PFSK-1 (cell line): ENCODE results near the gene KPNA5.

ENCODE experiments used
- FOXP2 ChIP-seq: optimal IDR thresholded peaks from 2 replicates; pipeline ENCODE3; 2011; ENCODE audit warnings: borderline replicate concordance, control low read depth, inconsistent platforms; ENCODE audit not compliant: insufficient read depth; ENCODE audit errors: extremely low read length, extremely low read depth
- POLR2AphosphoS5 ChIP-seq: IDR thresholded peaks from 2 replicates; pipeline ENCODE4 v1.6.1; 2012; ENCODE audit warnings: low read depth, mild to moderate bottlenecking, control low read depth, low read length, moderate library complexity
- SIN3A ChIP-seq: IDR thresholded peaks from 2 replicates; pipeline ENCODE4 v1.6.1; 2012; ENCODE audit warnings: mild to moderate bottlenecking, low read length, moderate library complexity, borderline replicate concordance; ENCODE audit not compliant: insufficient read depth
- TAF1 ChIP-seq: IDR thresholded peaks from 2 replicates; pipeline ENCODE4 v1.6.1; 2012; ENCODE audit warnings: low read length, control low read depth, borderline replicate concordance; ENCODE audit not compliant: insufficient read depth
- TF ChIP-seq, protein P1 (sequence below), 2 experiments: IDR thresholded peaks; 2 replicates each; pipeline versions ENCODE4 v1.6.1 to v1.8.0; 2011 to 2012; ENCODE audit warnings: low read depth in 2 of 2, low read length in 2 of 2, control low read depth in 1 of 2, inconsistent platforms in 1 of 2, mild to moderate bottlenecking in 1 of 2, moderate library complexity in 1 of 2; ENCODE audit not compliant: insufficient read depth in 1 of 2

Gene KPNA5

DNA sequence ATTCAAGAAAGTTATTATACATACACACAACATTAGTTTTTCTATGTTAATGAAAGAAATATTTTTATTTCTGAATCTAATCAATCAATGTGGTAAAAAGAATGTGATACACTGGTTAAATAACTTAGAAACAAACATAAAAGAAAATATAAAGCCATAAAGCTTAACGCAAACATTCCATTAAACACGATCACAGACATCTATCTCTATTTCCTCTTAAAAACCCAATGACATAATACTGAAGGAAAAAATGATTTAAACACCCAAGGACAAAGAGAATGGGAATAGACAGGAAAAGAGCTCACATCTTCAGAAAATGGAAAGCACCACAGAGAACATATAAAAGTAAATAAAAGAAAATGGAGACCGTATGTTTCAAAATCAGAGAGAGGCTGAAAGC, 31.9 kb upstream of the KPNA5 start:
- no peak for TF ChIP-seq TAF1
- no peak for TF ChIP-seq POLR2AphosphoS5
- TF ChIP-seq SIN3A: no peak
- no peak for TF ChIP-seq FOXP2

DNA sequence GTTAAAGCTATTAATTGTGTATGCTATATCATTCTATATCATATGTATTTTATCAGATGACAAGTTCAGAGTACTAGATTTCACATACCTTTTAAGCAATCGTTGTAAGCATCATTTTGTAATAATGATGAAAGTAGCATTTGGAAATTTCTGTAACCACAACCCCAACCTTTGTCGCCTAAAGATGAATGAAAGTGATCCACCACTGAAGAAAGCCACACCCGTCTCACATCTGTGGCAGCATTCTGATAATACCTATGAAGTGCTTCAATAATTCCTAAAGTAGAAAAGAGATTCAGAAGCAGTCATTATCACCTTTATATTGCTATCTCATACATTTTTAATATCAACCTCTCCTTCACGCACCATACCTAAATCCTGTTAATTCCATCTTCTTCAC, 29.1 kb upstream of the KPNA5 start:
- TF ChIP-seq FOXP2 (no peak), POLR2AphosphoS5 (no peak), TAF1 (no peak)
- TF ChIP-seq, protein P1, sequence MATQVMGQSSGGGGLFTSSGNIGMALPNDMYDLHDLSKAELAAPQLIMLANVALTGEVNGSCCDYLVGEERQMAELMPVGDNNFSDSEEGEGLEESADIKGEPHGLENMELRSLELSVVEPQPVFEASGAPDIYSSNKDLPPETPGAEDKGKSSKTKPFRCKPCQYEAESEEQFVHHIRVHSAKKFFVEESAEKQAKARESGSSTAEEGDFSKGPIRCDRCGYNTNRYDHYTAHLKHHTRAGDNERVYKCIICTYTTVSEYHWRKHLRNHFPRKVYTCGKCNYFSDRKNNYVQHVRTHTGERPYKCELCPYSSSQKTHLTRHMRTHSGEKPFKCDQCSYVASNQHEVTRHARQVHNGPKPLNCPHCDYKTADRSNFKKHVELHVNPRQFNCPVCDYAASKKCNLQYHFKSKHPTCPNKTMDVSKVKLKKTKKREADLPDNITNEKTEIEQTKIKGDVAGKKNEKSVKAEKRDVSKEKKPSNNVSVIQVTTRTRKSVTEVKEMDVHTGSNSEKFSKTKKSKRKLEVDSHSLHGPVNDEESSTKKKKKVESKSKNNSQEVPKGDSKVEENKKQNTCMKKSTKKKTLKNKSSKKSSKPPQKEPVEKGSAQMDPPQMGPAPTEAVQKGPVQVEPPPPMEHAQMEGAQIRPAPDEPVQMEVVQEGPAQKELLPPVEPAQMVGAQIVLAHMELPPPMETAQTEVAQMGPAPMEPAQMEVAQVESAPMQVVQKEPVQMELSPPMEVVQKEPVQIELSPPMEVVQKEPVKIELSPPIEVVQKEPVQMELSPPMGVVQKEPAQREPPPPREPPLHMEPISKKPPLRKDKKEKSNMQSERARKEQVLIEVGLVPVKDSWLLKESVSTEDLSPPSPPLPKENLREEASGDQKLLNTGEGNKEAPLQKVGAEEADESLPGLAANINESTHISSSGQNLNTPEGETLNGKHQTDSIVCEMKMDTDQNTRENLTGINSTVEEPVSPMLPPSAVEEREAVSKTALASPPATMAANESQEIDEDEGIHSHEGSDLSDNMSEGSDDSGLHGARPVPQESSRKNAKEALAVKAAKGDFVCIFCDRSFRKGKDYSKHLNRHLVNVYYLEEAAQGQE (IDR thresholded peaks at IDR 0.05; ENCODE audit: insufficient read depth in 1 of 2, low read depth in 2 of 2, low read length in 2 of 2): no peak

DNA sequence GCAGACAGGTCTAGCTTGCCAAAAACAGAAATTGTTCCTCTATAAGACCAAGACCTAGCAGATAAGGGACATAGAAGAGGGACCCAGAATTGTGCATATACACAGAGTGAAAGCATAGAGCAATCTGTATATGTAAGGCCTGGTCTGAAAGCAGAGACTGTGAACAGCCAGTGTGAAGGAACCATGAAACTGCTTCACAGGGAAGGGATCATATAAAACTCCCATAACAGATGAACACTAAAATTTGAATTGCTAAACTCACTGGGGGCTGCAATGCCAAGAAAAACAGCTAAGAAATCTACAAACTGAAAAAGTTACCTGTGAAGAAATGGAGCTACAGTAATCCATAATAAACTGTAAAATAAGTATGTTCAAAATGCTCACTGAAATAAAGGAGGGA, 19.4 kb upstream of the KPNA5 start:
- TF ChIP-seq TAF1 (no peak), POLR2AphosphoS5 (no peak), FOXP2 (no peak), SIN3A (no peak)
- TF ChIP-seq, protein P1 (IDR thresholded peaks at IDR 0.05; ENCODE audit: insufficient read depth in 1 of 2, low read depth in 2 of 2, low read length in 2 of 2): no peak

DNA sequence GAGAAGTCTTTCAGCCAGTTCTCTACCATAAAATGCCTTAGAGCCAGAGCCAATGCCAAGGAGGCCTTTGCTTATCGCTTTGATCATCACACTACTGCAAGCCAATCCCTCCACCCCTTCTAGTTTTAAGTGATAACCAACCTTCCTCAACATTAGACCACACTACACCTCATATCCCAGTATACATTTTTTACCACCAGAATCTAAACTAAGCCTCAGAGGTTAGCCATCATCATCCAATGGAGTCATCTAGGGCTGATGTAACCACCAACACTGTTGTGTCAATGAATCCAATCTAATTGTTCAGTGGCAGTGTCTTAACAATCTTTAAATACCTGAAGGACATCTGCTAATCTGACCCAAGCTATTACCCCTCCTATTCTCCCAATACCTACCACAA, 18.8 kb upstream of the KPNA5 start:
- TF ChIP-seq TAF1 (no peak), POLR2AphosphoS5 (no peak), SIN3A (no peak), FOXP2 (no peak)
- TF ChIP-seq, protein P1 (IDR thresholded peaks at IDR 0.05; ENCODE audit: insufficient read depth in 1 of 2, low read depth in 2 of 2, low read length in 2 of 2): no peak

DNA sequence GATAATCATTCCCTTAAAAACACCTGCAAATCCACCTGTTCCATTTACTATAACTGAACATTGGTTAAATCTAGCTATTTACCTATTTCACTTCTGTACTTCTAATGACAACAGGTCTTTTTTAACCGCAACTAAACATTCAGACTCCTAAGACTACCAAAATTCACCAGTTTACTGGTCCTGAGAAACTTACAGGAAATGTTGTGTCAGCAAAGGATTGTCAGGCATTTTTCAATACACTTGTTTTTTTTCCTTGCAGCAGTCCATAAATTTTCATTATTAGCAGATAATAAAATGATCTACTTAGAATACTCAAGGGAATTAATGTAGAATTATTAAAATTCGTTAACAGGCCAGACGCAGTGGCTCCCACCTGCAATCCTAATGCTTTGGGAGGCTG, 17.7 kb upstream of the KPNA5 start:
- TF ChIP-seq SIN3A (no peak), FOXP2 (no peak), TAF1 (no peak), POLR2AphosphoS5 (no peak)
- TF ChIP-seq, protein P1 (IDR thresholded peaks at IDR 0.05; ENCODE audit: insufficient read depth in 1 of 2, low read depth in 2 of 2, low read length in 2 of 2): no peak
